Transverse colon (tissue), 4 donors: ENCODE data around the gene NDUFAF4. TPM values are rescaled to one million over a fixed set of nuclear protein-coding genes. Genes with fewer than 3 reads are reported as not detected.
A peak's percentile ranks its signal among the peaks of the same experiment; 100 is the strongest.

Experiments
- DNase-seq: peaks from one replicate; pipeline ENCODE4 v3.0.0-alpha.2; 2019
- H3K27ac ChIP-seq, 4 donors: fragments of 200-600 bp; sonication (generic); 2 replicates each; pipeline ENCODE4 v1.5.1; 2016 to 2018; ENCODE audit warnings: inconsistent platforms in 4 of 4
- H3K27me3 ChIP-seq: fragments of 200-600 bp; sonication (generic); 2 replicates; pipeline ENCODE4 v1.5.1; 2017; ENCODE audit warnings: inconsistent platforms
- H3K36me3 ChIP-seq, 4 donors: fragments of 200-600 bp; sonication (generic); 2 replicates each; pipeline ENCODE4 v1.5.1; 2017 to 2019; ENCODE audit warnings: inconsistent platforms in 4 of 4
- H3K4me1 ChIP-seq, 4 donors: fragments of 200-600 bp; sonication (generic); 2 replicates each; pipeline ENCODE4 v1.5.1; 2017 to 2020; ENCODE audit warnings: inconsistent platforms in 4 of 4
- H3K4me3 ChIP-seq, 4 donors: fragments of 200-600 bp; sonication (generic); 1 replicate in 1 of 4; 2 replicates in 3 of 4; pipeline versions ENCODE4 v1.5.1 to v1.6.1; 2017 to 2019; ENCODE audit warnings: inconsistent platforms in 4 of 4
- H3K9me3 ChIP-seq, 2 donors: fragments of 200-600 bp; sonication (generic); 2 replicates each; pipeline ENCODE4 v1.5.1; 2017 to 2019; ENCODE audit warnings: inconsistent platforms in 2 of 2
- EP300 ChIP-seq: sonication (generic); formaldehyde crosslinking; IDR thresholded peaks from one replicate; pipeline ENCODE4 v1.6.1; 2017; ENCODE audit warnings: antibody characterized with exemption, low read depth
- POLR2A ChIP-seq: fragments of 450-650 bp; IDR thresholded peaks from one replicate; pipeline ENCODE4 v1.6.1; 2016; ENCODE audit warnings: antibody characterized with exemption, mild to moderate bottlenecking, moderate library complexity
- POLR2AphosphoS5 ChIP-seq, 3 donors: sonication (generic); formaldehyde crosslinking; IDR thresholded peaks; one replicate each; pipeline ENCODE4 v1.6.1; 2016; ENCODE audit warnings: antibody characterized with exemption in 3 of 3
- WGBS, 2 donors: methylation state at CpG; one replicate each; pipeline ENCODE4 v1.1.5; 2018; ENCODE audit warnings: low coverage in 1 of 2; 5-methylcytosine and 5-hydroxymethylcytosine counted together
- in situ Hi-C, 4 donors: fragments of 200-750 bp; cut with MboI; loops; one replicate each; pipeline versions ENCODE4 v1.15.0 to v1.15.1; 2017; ENCODE audit warnings: low sequenced_read_pairs in 3 of 4, low pct_ligation_motif_present in 1 of 4, low pct_unique_long_range_greater_than_20kb in 1 of 4
- intact Hi-C: fragments of 100-400 bp; cut with DNase I; formaldehyde crosslinking; loops from one replicate; pipeline ENCODE4 v1.15.1; 2023; ENCODE audit warnings: low total_unique reads
- total RNA-seq, 4 donors: library from RNA; depleted of rRNA; stranded (reverse); fragments of >200 nt; gene quantifications; one replicate each; pipeline ENCODE4 v1.1.0, GENCODE V29; 2016
- TF ChIP-seq, protein P1 (sequence below), 5 experiments: fragments of 200-600 bp in 3 of 5; fragments of 450-650 bp in 2 of 5; sonication (generic) in 3 of 5; IDR thresholded peaks; 1 replicate in 2 of 5; 2 replicates in 3 of 5; pipeline ENCODE4 v1.5.1; 2016 to 2017; ENCODE audit warnings: antibody characterized with exemption in 5 of 5, inconsistent platforms in 3 of 5, mild to moderate bottlenecking in 2 of 5, moderate library complexity in 1 of 5

The NDUFAF4 gene
- total RNA-seq: 10 to 100 TPM in 3 of 4 donors, 1 to 10 TPM in 1; 9.4 to 26.5 (median 20.9) TPM

DNA sequence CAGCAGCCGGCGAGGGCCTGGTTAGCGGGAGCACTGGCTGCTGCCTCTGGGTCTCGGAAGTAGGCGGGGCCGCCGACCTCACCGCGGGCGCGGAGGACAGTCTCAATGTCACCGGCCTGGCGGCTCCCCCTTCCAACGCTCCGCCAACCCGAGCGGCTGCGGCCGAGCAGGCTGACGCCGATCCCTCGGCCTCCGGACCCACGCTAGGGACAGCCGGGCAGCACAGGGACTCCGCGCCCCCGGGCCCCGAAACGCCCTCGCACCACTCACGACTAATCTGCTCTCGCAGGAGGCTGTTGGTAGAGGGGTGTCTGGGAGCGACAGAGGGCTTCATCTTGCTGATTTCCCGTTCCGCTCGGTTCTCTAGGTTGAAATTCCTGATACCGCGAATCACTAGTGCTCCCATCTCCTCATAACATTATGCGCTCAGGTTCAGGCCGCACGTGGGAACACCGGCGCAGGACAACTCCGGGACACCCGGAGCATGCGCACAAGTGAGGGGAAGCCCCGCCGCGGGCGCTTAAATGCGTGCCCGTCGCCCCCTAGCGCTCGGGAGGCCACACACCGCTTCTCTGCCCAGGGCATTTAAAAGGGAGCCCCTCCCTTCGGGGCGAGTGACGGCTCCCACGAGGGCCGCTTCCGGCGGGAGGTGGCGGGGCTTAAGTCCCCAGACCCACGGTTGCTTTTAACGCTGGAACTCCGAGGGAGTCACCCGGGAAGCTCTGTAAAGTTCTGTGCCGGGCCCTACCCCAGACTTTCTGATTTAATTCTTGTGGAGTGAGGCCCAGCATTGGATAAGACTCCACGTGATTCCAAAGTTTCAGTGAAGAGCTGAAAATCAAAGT is at the start of gene NDUFAF4:
NDUFAF4 (minus strand) TSS at position 496 of the 845 bp plus-strand sequence; CDS start at position 406, 90 bp downstream.
- WGBS, 2 donors: 0 to 1% methylated on average over 1 to 38 of the region's 71 CpGs
- H3K27me3 ChIP-seq: no peaks in the 10 kb centered on the region
- H3K27ac ChIP-seq: peak within 1 kb of the TSS; percentile 94 to 99 (median 98)
- no peak for TF ChIP-seq EP300
- TF ChIP-seq, protein P1, sequence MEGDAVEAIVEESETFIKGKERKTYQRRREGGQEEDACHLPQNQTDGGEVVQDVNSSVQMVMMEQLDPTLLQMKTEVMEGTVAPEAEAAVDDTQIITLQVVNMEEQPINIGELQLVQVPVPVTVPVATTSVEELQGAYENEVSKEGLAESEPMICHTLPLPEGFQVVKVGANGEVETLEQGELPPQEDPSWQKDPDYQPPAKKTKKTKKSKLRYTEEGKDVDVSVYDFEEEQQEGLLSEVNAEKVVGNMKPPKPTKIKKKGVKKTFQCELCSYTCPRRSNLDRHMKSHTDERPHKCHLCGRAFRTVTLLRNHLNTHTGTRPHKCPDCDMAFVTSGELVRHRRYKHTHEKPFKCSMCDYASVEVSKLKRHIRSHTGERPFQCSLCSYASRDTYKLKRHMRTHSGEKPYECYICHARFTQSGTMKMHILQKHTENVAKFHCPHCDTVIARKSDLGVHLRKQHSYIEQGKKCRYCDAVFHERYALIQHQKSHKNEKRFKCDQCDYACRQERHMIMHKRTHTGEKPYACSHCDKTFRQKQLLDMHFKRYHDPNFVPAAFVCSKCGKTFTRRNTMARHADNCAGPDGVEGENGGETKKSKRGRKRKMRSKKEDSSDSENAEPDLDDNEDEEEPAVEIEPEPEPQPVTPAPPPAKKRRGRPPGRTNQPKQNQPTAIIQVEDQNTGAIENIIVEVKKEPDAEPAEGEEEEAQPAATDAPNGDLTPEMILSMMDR (IDR thresholded peaks at IDR 0.05): peak; percentile 88 to 98 (median 95)
- peak; percentile 67 to 82 (median 70) for TF ChIP-seq POLR2AphosphoS5 (IDR thresholded peaks at IDR 0.05)
- TF ChIP-seq POLR2A: peak; percentile 74
- intact Hi-C loops: loop anchor here (10.0 kb wide), 1 partner anchor 157 kb away; no protein-coding TSS in a partner anchor
- no peaks in the 10 kb centered on the region for H3K9me3 ChIP-seq
- peaks cover 0 to 23% (median 4%) of the 10 kb centered on the region in 4 donors for H3K36me3 ChIP-seq
- H3K4me3 ChIP-seq: peak within 1 kb of the TSS; percentile 84 to 93 (median 92)
- in situ Hi-C loops: loop anchor here in 1 of 4 donors (5.0 to 25.0 kb wide), 2 partner anchors 155 to 360 kb away; no protein-coding TSS in a partner anchor
- DNase-seq: peak; percentile 98
- H3K4me1 ChIP-seq: peaks cover 7 to 36% (median 24%) of the 10 kb centered on the region in 4 donors

- DNase-seq: no peak
- TF ChIP-seq EP300 (no peak), POLR2A (no peak), POLR2AphosphoS5 (IDR thresholded peaks at IDR 0.05) (no peak)
- TF ChIP-seq, protein P1 (IDR thresholded peaks at IDR 0.05): no peak
- intact Hi-C loops (no loop called here), in situ Hi-C loops (no loop called here)
- 55 to 66% methylated on average over 3 of the region's 3 CpGs for WGBS, 2 donors
- Histone ChIP-seq H3K27ac (no peak overlapping the region), H3K9me3 (no peaks in the 10 kb centered on the region), H3K27me3 (no peaks in the 10 kb centered on the region), H3K4me1 (no peaks in the 10 kb centered on the region), H3K4me3 (no peak overlapping the region), H3K36me3 (no peaks in the 10 kb centered on the region)
Observed at GRCh38 chr6:96947055-96947454, 49.4 kb upstream of the NDUFAF4 start.

DNA sequence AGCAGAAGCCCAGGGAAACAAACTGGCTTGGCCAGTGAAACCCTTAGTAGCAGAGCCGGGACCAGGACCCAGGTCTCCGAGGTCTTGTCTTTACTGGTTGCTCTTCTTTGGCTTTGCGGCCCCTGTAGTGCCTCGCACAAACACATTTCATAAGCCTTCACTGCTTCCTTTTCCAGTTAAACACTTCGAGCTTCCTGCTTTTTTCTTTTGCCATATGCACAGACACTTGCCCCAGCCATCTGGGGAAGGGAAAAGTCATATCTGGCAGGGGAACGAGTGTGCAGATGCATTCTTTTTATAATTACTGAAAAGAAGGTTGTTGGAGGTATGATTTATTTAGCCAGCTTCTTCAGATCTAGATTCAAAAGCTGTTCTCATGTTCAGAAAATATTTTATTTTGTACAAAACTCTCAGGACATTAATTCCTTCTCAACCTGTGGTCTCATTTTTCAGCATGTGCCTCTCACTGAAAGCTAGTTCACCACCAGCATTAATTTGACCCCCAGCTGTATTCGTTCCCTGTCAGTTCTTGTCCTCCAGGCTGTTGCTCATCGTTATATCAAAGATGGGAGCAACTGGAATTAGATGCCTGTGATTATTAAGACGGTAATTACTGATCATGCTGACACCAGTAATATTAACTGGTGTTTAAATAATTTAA is 46.0 kb upstream of the NDUFAF4 start:
- no peaks in the 10 kb centered on the region for H3K36me3 ChIP-seq
- 82 to 88% methylated on average over 8 to 9 of the region's 9 CpGs for WGBS, 2 donors

More for the DNA sequence above, 46.0 kb upstream of the NDUFAF4 start:
- Histone ChIP-seq H3K4me1 (peaks cover 0 to 3% (median 0%) of the 10 kb centered on the region in 4 donors), H3K27ac (no peak overlapping the region), H3K27me3 (no peaks in the 10 kb centered on the region), H3K9me3 (no peaks in the 10 kb centered on the region), H3K4me3 (no peak overlapping the region)
- in situ Hi-C loops: no loop called here
- DNase-seq: no peak
- intact Hi-C loops: no loop called here
- no peak for TF ChIP-seq EP300
- TF ChIP-seq POLR2AphosphoS5 (IDR thresholded peaks at IDR 0.05): no peak
- TF ChIP-seq, protein P1 (IDR thresholded peaks at IDR 0.05): no peak
- TF ChIP-seq POLR2A: no peak
